ENCODE data around the gene FAM89B.

FAM89B gene

DNA sequence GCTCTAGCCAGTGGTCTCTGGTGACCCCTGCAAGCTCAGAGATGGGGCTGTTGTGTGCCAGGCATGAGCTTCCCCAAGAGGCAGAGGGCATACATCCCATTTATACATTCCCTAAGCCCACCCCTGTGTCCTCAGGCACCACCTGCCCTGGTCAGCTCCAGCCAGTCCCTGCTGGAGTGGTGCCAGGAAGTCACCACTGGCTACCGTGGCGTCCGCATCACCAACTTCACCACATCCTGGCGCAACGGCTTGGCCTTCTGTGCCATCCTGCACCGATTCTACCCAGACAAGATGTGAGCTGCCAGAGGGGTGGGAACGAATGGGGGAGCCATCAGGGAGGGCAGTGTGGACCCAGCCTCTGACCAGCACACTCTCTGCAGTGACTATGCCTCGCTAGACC lies 11.8 kb downstream of the FAM89B start:
- TF ChIP-seq FOXP2 (optimal IDR thresholded peaks at IDR 0.05; ENCODE audit: borderline replicate concordance, extremely low read depth, extremely low read length, insufficient read depth) (no peak), TAF1 (IDR thresholded peaks at IDR 0.05; ENCODE audit: borderline replicate concordance, insufficient read depth, low read length) (no peak)

DNA sequence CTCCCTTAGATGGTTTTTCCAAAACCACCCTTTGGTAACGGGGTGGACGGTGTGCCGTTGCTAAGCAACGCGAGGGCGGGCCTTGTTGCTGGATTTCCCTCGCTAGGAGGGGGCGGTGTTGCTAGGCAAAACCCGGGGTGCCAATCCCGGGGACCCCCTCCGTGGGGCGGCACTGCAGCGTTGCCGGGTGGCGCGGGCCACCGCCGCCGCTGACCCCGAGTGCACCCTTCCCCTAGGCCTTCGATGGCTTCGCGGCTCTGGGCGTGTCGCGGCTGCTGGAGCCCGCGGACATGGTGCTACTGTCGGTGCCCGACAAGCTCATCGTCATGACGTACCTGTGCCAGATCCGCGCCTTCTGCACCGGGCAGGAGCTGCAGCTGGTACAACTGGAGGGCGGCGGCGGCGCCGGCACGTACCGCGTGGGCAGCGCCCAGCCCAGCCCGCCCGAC lies 12.4 kb downstream of the FAM89B start:
- TF ChIP-seq SIN3A (IDR thresholded peaks at IDR 0.05; ENCODE audit: borderline replicate concordance, insufficient read depth, low read length) = no peak
- TF ChIP-seq TAF1 (IDR thresholded peaks at IDR 0.05; ENCODE audit: borderline replicate concordance, insufficient read depth, low read length) = no peak
- no peak for TF ChIP-seq POLR2AphosphoS5 (IDR thresholded peaks at IDR 0.05; ENCODE audit: low read depth, low read length)

DNA sequence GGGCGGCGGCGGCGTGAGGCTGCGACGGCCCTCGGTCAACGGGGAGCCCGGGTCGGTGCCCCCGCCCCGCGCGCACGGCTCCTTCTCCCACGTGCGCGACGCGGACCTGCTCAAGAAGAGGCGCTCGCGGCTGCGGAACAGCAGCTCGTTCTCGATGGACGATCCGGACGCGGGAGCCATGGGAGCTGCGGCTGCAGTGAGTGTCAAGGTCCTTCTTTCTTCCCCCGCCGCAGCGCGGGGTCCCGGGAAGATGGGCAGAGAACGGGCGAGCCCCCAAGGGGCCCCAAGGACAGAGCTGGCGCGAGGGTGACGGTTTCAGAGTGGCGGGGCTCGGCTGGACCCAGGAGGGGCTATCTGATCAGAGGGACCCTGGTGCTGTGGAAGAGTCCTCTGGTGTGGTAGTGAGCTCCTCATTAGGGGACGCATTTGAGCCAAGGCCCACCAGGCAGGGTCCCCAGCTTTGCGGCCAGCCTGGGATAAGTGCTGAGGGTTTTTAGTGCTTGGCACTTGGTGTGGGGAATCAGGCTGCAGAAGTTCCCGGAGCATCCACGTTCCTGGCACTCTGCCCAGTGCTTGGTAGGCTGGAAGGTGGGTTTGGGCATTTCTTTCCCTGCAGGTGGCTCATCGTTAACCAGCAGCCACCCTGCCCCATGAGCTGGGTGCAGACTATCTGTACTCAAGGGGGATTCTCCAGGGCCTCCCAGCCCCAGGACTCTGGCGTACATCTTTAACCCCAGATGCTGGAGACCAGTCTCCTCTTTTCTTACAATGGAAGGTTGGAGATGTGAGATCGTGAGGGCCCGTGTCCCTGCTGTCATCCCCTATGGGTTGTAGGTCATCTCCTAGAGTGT lies 13.3 kb downstream of the FAM89B start:
- no peak for TF ChIP-seq FOXP2 (optimal IDR thresholded peaks at IDR 0.05; ENCODE audit: borderline replicate concordance, extremely low read depth, extremely low read length, insufficient read depth)
- no peak for TF ChIP-seq TAF1 (IDR thresholded peaks at IDR 0.05; ENCODE audit: borderline replicate concordance, insufficient read depth, low read length)
- TF ChIP-seq, protein P1, sequence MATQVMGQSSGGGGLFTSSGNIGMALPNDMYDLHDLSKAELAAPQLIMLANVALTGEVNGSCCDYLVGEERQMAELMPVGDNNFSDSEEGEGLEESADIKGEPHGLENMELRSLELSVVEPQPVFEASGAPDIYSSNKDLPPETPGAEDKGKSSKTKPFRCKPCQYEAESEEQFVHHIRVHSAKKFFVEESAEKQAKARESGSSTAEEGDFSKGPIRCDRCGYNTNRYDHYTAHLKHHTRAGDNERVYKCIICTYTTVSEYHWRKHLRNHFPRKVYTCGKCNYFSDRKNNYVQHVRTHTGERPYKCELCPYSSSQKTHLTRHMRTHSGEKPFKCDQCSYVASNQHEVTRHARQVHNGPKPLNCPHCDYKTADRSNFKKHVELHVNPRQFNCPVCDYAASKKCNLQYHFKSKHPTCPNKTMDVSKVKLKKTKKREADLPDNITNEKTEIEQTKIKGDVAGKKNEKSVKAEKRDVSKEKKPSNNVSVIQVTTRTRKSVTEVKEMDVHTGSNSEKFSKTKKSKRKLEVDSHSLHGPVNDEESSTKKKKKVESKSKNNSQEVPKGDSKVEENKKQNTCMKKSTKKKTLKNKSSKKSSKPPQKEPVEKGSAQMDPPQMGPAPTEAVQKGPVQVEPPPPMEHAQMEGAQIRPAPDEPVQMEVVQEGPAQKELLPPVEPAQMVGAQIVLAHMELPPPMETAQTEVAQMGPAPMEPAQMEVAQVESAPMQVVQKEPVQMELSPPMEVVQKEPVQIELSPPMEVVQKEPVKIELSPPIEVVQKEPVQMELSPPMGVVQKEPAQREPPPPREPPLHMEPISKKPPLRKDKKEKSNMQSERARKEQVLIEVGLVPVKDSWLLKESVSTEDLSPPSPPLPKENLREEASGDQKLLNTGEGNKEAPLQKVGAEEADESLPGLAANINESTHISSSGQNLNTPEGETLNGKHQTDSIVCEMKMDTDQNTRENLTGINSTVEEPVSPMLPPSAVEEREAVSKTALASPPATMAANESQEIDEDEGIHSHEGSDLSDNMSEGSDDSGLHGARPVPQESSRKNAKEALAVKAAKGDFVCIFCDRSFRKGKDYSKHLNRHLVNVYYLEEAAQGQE (IDR thresholded peaks at IDR 0.05; ENCODE audit: insufficient read depth in 1 of 2, low read depth in 2 of 2, low read length in 2 of 2) = no peak
- TF ChIP-seq POLR2AphosphoS5 (IDR thresholded peaks at IDR 0.05; ENCODE audit: low read depth, low read length) = no peak
- no peak for TF ChIP-seq SIN3A (IDR thresholded peaks at IDR 0.05; ENCODE audit: borderline replicate concordance, insufficient read depth, low read length)

DNA sequence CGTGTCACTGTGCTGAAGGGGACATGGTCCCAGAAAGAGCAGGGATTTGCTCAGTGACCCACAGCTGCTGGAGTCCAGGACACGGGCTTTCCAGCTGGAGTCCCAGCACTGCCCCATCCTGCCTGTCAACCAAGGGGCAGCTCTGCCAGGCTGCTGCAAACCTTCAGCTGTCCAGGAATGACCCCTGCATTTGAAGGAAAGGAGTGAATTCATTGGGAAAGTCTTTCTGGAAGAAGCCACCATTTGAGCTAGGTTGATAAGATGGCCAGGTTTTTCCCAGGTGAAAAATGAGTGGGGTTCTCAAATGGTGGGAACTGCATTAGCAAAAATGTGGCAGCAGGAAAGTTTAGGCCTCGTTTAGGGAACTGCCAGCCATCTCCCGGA lies 13.9 kb downstream of the FAM89B start:
- TF ChIP-seq FOXP2 (optimal IDR thresholded peaks at IDR 0.05; ENCODE audit: borderline replicate concordance, extremely low read depth, extremely low read length, insufficient read depth) (no peak), POLR2AphosphoS5 (IDR thresholded peaks at IDR 0.05; ENCODE audit: low read depth, low read length) (no peak), SIN3A (IDR thresholded peaks at IDR 0.05; ENCODE audit: borderline replicate concordance, insufficient read depth, low read length) (no peak), TAF1 (IDR thresholded peaks at IDR 0.05; ENCODE audit: borderline replicate concordance, insufficient read depth, low read length) (no peak)
- TF ChIP-seq, protein P1 (IDR thresholded peaks at IDR 0.05; ENCODE audit: insufficient read depth in 1 of 2, low read depth in 2 of 2, low read length in 2 of 2) = no peak

DNA sequence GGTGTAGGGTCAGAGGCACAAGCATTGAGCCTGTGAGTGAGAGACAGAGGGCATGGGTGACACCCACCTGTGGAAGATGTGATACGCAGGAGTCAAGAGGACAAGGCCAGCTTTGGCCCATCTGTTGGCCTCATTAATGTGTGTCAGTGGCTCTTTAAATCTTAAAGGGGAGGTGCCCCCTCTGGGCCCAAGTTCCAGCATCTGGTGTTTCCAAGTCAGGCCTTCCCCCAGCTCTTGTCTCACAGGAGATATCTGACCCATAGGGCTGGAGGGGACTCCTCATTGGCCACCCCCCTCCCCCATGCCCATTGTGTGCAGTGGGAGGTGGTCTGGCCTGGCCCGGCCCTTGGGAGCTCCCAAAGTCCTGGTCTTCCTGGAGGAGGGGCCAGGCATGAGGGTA lies 14.3 kb downstream of the FAM89B start:
- TF ChIP-seq TAF1 (IDR thresholded peaks at IDR 0.05; ENCODE audit: borderline replicate concordance, insufficient read depth, low read length) (no peak), FOXP2 (optimal IDR thresholded peaks at IDR 0.05; ENCODE audit: borderline replicate concordance, extremely low read depth, extremely low read length, insufficient read depth) (no peak)
- TF ChIP-seq, protein P1 (IDR thresholded peaks at IDR 0.05; ENCODE audit: insufficient read depth in 1 of 2, low read depth in 2 of 2, low read length in 2 of 2) = no peak

DNA sequence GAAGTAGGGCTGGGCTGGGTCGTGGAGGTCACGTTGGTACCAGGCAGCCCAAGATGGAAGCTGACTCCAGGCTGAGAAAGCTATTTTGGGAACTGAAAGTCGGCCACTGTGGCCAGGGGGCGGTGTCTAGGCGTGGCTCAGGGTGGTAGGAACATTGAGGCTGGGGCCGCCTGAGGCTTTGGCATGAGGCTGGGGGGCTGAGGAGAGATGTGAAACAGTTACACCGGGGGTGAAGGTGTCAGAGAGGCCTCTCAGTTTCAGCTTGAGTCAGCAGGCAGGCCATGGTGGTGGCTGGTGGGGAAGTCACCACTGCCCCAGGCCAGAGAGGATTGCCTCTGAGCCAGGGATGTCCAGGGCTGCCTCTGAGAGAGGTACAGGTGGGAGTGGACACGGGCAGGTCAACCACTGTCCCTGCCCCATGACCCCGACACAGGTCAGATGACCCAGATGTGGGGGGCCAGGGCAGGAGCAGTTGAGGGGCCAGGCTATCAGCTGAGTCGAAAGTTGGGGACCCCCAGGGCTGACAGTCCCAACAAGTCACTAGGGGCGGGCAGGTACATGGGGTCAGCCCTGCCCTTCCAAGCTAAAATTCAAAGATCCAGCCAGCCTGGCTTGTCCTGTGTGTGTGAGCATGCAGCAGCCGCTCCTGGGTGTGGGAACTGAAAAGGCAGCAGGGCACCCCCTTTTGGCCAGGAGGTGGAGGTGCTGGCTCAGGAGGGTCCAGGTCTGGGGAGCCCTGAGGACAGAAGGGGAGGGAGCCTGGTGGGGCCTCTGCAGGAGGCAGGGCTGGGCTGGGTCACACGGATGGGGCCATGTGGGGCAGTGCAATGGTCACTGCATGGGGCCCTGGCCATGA lies 16.1 kb downstream of the FAM89B start:
- TF ChIP-seq POLR2AphosphoS5 (IDR thresholded peaks at IDR 0.05; ENCODE audit: low read depth, low read length) (no peak), FOXP2 (optimal IDR thresholded peaks at IDR 0.05; ENCODE audit: borderline replicate concordance, extremely low read depth, extremely low read length, insufficient read depth) (no peak), TAF1 (IDR thresholded peaks at IDR 0.05; ENCODE audit: borderline replicate concordance, insufficient read depth, low read length) (no peak), SIN3A (IDR thresholded peaks at IDR 0.05; ENCODE audit: borderline replicate concordance, insufficient read depth, low read length) (no peak)
- TF ChIP-seq, protein P1 (IDR thresholded peaks at IDR 0.05; ENCODE audit: insufficient read depth in 1 of 2, low read depth in 2 of 2, low read length in 2 of 2) = no peak
